ENCODE data around the gene FOXD2.

- TF ChIP-seq, protein P1, sequence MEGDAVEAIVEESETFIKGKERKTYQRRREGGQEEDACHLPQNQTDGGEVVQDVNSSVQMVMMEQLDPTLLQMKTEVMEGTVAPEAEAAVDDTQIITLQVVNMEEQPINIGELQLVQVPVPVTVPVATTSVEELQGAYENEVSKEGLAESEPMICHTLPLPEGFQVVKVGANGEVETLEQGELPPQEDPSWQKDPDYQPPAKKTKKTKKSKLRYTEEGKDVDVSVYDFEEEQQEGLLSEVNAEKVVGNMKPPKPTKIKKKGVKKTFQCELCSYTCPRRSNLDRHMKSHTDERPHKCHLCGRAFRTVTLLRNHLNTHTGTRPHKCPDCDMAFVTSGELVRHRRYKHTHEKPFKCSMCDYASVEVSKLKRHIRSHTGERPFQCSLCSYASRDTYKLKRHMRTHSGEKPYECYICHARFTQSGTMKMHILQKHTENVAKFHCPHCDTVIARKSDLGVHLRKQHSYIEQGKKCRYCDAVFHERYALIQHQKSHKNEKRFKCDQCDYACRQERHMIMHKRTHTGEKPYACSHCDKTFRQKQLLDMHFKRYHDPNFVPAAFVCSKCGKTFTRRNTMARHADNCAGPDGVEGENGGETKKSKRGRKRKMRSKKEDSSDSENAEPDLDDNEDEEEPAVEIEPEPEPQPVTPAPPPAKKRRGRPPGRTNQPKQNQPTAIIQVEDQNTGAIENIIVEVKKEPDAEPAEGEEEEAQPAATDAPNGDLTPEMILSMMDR (IDR thresholded peaks at IDR 0.05), result no peak
- TF ChIP-seq REST (IDR thresholded peaks at IDR 0.05; ENCODE audit: low read depth, low read length) (no peak), POLR2AphosphoS5 (IDR thresholded peaks at IDR 0.05; ENCODE audit: low read depth, low read length) (no peak), EZH2phosphoT487 (IDR thresholded peaks at IDR 0.05; ENCODE audit: borderline replicate concordance, low read depth) (no peak)
Observed at GRCh38 chr1:47405697-47406096, 32.1 kb upstream of the FOXD2 start.
